K562 (cell line): ENCODE data around the gene ZSWIM8. TPM values are rescaled to one million over a fixed set of nuclear protein-coding genes. Genes with fewer than 3 reads are reported as not detected.

Experiments
- CEBPG ChIP-seq, 3 experiments: fragments of 200-800 bp in 1 of 3; sonication (Bioruptor generic) in 1 of 3; sonication (generic) in 1 of 3; formaldehyde crosslinking in 1 of 3; IDR thresholded peaks in 2 of 3; conservative IDR thresholded peaks in 1 of 3; 2 replicates each; pipeline versions ENCODE4 v1.6.1 to v1.8.0; 2016 to 2022; ENCODE audit warnings: missing compliant biosample characterization in 2 of 3, missing genetic modification characterization in 2 of 3, mild to moderate bottlenecking in 1 of 3, missing genetic modification reagents in 1 of 3
- FOXP4 ChIP-seq: sonication (generic); formaldehyde crosslinking; IDR thresholded peaks from 2 replicates; pipeline ENCODE4 v1.8.0; 2022; ENCODE audit warnings: mild to moderate bottlenecking, missing genetic modification reagents, borderline replicate concordance
- GABPB1 ChIP-seq: sonication (generic); formaldehyde crosslinking; IDR thresholded peaks from 2 replicates; pipeline ENCODE4 v1.8.0; 2022; ENCODE audit warnings: mild to moderate bottlenecking, missing genetic modification reagents
- MCM7 ChIP-seq, 2 experiments: fragments of 450-650 bp; IDR thresholded peaks; 2 replicates each; pipeline ENCODE4 v1.6.1; 2016 to 2018
- NFIX ChIP-seq: fragments of 250-450 bp; sonication (Bioruptor Pico); IDR thresholded peaks from 2 replicates; pipeline ENCODE4 v1.4.0; 2020; ENCODE audit warnings: low read depth, mild to moderate bottlenecking, moderate library complexity
- POLR2H ChIP-seq: IDR thresholded peaks from 2 replicates; pipeline ENCODE4 v1.6.1; 2016; ENCODE audit warnings: missing genetic modification characterization, low read depth, mild to moderate bottlenecking, control low read depth, missing compliant biosample characterization, moderate library complexity
- RHOXF2B ChIP-seq: fragments of 250-450 bp; sonication (Bioruptor Pico); conservative IDR thresholded peaks from 2 replicates; pipeline ENCODE4 v1.5.1; 2021
- SIRT6 ChIP-seq: IDR thresholded peaks from one replicate; pipeline ENCODE4 v1.6.1; 2012; ENCODE audit warnings: low read depth, mild to moderate bottlenecking, control low read depth, inconsistent platforms, low read length, moderate library complexity
- ZFP1 ChIP-seq: fragments of 450-650 bp; formaldehyde crosslinking; IDR thresholded peaks from 2 replicates; pipeline ENCODE4 v1.4.0; 2020; ENCODE audit warnings: mild to moderate bottlenecking, mixed read lengths
- ZNF282 ChIP-seq: sonication (generic); formaldehyde crosslinking; IDR thresholded peaks from 2 replicates; pipeline ENCODE4 v1.8.1; 2023; ENCODE audit warnings: missing genetic modification reagents
- ZNF449 ChIP-seq: fragments of 250-450 bp; sonication (Bioruptor Pico); IDR thresholded peaks from 2 replicates; pipeline ENCODE4 v1.8.0; 2022; ENCODE audit warnings: moderate library complexity, mild to moderate bottlenecking, inconsistent platforms
- ZNF589 ChIP-seq: fragments of 200-800 bp; sonication (Bioruptor generic); IDR thresholded peaks from 2 replicates; pipeline ENCODE4 v1.6.1; 2016; ENCODE audit warnings: low read depth, missing genetic modification characterization, missing compliant biosample characterization
- polyA plus RNA-seq, 8 experiments: library from polyadenylated mRNA; depleted of rRNA in 4 of 8; stranded (reverse) in 5 of 8; unstranded in 3 of 8; fragments of >200 nt; fragmentation: Nextera tagmentation in 2 of 8; fragmentation: Illumina TruSeq in 1 of 8; extraction: Ambion mirVana in 2 of 8; extraction: Trizol in 1 of 8; gene quantifications; 2 replicates each; pipeline versions ENCODE4 v1.2.1 to v1.2.3, GENCODE V29; 2011 to 2014; ENCODE audit warnings: inconsistent platforms in 1 of 8, missing spikeins in 1 of 8
- total RNA-seq, 7 experiments: library from RNA; depleted of rRNA in 6 of 7; stranded (reverse); fragments of >200 nt in 6 of 7; fragmentation: Illumina TruSeq in 2 of 7; extraction: Trizol in 2 of 7; gene quantifications; 2 replicates each; pipeline versions ENCODE4 v1.2.1 to v1.2.3, GENCODE V29; 2011 to 2021; ENCODE audit warnings: low replicate concordance in 1 of 7
- TF ChIP-seq, protein P1 (sequence below): fragments of 450-650 bp; formaldehyde crosslinking; IDR thresholded peaks from 2 replicates; pipeline ENCODE4 v1.4.0; 2022; ENCODE audit warnings: mild to moderate bottlenecking, moderate library complexity
- TF ChIP-seq, protein P2 (sequence below): fragments of 450-650 bp; IDR thresholded peaks from 2 replicates; pipeline ENCODE4 v1.6.1; 2016; ENCODE audit warnings: borderline replicate concordance
- TF ChIP-seq, protein P3 (sequence below), 2 experiments: fragments of 450-650 bp in 1 of 2; IDR thresholded peaks; 2 replicates each; pipeline ENCODE4 v1.6.1; 2011 to 2017; ENCODE audit warnings: low read depth in 2 of 2, antibody characterized with exemption in 1 of 2, borderline replicate concordance in 1 of 2, low read length in 1 of 2, mild to moderate bottlenecking in 1 of 2, mixed read lengths in 1 of 2; ENCODE audit not compliant: control insufficient read depth in 1 of 2

Gene ZSWIM8
- total and polyA plus RNA-seq, 9 of the 15 experiments (the other 6 are each of a cell fraction or from before 2014, with no cell fraction given) = 5.6 to 47.8 (median 26.7) TPM

DNA sequence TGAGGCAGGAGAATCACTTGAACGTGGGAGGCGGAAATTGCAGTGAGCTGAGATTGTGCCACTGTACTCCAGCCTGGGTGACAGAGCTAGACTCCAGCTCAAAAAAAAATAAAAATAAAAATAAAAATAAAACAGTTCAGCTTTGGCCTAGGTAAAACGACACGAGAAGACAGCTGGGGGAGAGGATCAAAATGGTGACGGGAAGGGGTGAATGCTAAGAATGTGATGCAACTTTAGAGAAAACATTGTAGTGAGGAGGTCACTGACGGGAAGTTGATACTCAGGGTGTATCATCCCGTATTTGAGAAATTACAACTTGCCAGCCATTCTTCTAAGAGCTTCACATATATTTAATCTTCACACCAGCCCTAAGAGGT, 24.9 kb downstream of the ZSWIM8 start (continued):
- TF ChIP-seq, protein P1, sequence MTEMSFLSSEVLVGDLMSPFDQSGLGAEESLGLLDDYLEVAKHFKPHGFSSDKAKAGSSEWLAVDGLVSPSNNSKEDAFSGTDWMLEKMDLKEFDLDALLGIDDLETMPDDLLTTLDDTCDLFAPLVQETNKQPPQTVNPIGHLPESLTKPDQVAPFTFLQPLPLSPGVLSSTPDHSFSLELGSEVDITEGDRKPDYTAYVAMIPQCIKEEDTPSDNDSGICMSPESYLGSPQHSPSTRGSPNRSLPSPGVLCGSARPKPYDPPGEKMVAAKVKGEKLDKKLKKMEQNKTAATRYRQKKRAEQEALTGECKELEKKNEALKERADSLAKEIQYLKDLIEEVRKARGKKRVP (CRISPR knock-in tag) = peak; percentile 73; the same call in 1 of the 2 replicates
- TF ChIP-seq RHOXF2B (CRISPR knock-in tag) (no peak), FOXP4 (CRISPR knock-in tag) (no peak), ZFP1 (0 out of 2 replicates have a peak, but pooled peaks have one; percentile 22), SIRT6 (no peak), ZNF589 (CRISPR knock-in tag) (peak; percentile 10; the same call in 1 of the 2 replicates), GABPB1 (CRISPR knock-in tag) (no peak), POLR2H (tag) (peak; percentile 73), MCM7 (IDR thresholded peaks at IDR 0.05) (no peak), ZNF449 (peak; percentile 54; the same call in 1 of the 2 replicates), CEBPG (CRISPR knock-in tag; IDR thresholded peaks at IDR 0.05) (peak; percentile 86), CEBPG (tag; conservative IDR thresholded peaks at IDR 0.05 in 1 of 2, IDR thresholded peaks at IDR 0.05 in 1 of 2) (peak; percentile 79 to 87), NFIX (CRISPR knock-in tag) (no peak), ZNF282 (CRISPR knock-in tag) (no peak)
- TF ChIP-seq, protein P2, sequence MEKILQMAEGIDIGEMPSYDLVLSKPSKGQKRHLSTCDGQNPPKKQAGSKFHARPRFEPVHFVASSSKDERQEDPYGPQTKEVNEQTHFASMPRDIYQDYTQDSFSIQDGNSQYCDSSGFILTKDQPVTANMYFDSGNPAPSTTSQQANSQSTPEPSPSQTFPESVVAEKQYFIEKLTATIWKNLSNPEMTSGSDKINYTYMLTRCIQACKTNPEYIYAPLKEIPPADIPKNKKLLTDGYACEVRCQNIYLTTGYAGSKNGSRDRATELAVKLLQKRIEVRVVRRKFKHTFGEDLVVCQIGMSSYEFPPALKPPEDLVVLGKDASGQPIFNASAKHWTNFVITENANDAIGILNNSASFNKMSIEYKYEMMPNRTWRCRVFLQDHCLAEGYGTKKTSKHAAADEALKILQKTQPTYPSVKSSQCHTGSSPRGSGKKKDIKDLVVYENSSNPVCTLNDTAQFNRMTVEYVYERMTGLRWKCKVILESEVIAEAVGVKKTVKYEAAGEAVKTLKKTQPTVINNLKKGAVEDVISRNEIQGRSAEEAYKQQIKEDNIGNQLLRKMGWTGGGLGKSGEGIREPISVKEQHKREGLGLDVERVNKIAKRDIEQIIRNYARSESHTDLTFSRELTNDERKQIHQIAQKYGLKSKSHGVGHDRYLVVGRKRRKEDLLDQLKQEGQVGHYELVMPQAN = 0 out of 2 replicates have a peak, but pooled peaks have one; percentile 26
- TF ChIP-seq, protein P3, sequence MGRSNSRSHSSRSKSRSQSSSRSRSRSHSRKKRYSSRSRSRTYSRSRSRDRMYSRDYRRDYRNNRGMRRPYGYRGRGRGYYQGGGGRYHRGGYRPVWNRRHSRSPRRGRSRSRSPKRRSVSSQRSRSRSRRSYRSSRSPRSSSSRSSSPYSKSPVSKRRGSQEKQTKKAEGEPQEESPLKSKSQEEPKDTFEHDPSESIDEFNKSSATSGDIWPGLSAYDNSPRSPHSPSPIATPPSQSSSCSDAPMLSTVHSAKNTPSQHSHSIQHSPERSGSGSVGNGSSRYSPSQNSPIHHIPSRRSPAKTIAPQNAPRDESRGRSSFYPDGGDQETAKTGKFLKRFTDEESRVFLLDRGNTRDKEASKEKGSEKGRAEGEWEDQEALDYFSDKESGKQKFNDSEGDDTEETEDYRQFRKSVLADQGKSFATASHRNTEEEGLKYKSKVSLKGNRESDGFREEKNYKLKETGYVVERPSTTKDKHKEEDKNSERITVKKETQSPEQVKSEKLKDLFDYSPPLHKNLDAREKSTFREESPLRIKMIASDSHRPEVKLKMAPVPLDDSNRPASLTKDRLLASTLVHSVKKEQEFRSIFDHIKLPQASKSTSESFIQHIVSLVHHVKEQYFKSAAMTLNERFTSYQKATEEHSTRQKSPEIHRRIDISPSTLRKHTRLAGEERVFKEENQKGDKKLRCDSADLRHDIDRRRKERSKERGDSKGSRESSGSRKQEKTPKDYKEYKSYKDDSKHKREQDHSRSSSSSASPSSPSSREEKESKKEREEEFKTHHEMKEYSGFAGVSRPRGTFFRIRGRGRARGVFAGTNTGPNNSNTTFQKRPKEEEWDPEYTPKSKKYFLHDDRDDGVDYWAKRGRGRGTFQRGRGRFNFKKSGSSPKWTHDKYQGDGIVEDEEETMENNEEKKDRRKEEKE (IDR thresholded peaks at IDR 0.05; ENCODE audit: borderline replicate concordance in 1 of 2, control insufficient read depth in 1 of 2, low read depth in 2 of 2, low read length in 1 of 2) = no peak
